Stimulated activated CD4-positive, alpha-beta T cell treated with anti-CD3 and anti-CD28 coated beads, Interleukin-15, amount 100 ng/mL, for 24 hours (primary cell): ENCODE data around the gene ZNF683.

Experiments
- DNase-seq: peaks from one replicate; pipeline ENCODE4 v3.0.0-alpha.2; 2020

The ZNF683 gene

DNA sequence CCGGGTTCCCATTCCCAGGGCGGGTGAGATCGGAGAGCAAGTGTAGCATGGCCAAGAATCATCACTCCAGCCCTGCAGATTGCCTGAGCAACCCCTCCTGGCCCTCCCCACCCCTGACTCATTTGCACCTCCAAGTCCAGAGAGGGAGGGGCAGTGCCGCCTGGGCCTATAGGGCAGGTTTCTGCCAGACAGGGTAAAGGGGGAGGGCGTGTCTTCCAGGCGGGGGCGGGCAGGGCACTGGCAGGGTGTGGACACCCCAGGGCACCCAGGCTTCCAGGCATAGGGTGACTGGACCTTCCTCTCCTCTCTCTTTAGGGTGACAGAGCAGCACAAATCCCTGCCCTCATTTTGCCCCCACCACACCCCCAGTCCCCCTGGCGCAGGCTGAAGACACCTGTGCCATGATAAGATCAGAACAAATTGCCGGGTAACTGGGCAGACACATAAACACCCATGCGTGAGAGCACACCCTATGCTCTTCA lies 15.4 kb downstream of the ZNF683 start:
- no peak for DNase-seq

DNA sequence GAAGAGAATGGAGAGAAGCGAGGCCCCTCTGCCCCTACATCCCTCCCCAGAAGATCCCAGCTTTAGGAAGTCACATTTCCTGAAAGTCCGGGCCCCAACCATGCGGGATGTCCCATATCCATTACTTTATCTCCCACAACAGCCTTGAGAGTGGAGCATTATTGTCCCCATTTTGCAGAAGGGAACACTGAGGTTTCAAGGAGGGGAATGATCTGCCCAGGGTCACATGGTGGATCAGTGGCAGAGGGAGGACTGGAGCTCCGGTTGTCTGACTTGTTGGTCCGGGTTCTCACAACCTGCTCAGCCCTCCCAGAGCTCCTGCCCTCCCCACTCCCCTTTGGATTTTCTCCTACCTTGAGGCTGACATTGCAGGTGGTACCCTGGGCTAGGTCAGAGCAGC lies 16.4 kb downstream of the ZNF683 start:
- DNase-seq: no peak

DNA sequence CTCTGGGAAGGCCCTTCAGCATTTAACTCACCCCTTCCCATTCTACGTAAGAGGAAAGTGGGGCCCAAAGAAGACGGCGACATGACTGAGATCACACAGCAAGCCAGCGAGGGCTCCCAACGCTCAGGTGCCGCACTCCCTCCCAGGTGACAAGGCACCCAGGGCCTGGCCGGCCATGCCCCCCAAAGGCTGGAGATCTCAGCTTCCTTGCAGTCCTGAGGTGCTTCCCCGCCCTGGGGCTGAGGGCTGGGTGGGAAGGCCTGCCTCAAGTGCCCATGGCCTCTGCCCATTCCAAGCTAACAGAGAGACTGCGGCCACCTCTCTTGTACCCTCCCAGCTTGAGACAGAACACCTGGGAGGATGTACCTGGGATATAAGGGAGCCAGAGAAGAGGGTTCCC lies 17.6 kb downstream of the ZNF683 start:
- no peak for DNase-seq

DNA sequence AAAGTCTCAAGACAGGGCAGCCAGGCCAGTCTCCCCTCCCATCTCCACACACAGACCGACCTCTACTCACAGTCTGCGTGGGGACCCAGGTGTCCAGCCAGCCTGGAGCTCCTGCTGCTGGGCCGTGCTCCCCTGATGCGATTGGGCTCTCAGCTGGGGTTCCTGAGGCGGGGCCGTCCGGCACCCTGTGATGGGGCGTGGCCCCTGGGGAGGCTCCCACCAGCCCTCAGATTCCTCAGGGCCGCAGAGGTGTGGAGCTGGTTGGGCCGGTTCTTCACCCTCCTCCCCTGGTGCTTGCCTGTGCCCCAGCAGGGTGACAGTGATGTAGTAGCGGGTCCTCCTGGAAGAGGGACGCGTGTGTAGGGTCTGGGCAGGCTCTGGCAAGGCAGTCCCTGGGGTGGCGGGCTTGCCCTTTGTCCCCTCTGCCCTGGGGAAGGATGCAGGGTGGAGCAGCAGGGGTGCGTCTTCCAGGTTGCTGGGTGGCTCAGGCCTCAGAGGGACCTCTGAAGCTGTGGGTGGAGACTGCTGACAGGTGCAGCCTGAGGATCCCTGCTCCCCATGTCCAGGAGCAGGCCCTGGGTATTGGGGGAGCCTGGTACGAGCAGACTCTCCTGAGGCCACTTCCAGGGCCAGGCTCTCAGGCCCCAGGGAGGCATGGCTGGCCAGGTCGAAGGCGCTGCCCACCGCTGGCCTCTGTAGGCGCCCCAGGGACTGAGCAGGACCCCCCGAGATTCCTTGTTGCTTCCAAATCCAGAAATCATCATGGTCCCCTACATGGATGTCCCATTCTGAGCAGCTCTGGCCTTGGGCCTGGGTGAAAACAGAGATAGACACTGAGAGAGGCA lies 18.4 kb downstream of the ZNF683 start, which contains the start of gene CRYBG2:
Gene CRYBG2, minus strand, starts transcription at position 155 of the 845 bp plus-strand sequence. CDS start 7,473 bp downstream, outside the sequence.
- no peak for DNase-seq

DNA sequence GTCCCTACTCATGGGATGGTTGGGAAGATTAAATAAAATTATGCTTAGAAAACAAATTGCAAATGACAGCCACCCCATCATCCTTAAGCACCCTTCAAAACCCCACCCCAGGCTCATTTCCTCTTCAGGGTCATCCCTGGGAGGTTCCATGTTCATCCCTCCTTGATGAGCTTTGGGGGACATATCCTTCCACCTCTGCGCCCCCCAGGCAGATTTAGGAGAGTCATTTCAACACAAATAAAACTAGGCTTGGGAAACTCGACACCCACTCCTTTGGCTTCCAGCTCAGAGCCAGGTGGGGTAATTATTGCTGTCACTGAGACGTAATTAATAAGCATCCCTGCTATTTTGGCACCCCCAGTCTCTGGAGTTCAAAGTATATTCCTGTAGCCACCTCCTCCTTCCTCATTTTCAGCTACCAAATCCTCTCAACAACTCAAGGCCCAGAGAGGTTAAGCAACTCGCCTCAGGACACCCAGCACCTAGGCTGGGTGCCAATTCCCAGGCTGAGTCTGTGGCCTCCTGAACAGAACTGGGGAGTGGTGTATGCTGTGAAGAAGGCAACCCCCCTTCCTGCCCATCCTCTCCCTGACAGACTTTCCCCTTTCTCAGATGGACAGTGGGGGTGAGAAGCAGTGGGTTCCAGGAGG lies 19.2 kb downstream of the ZNF683 start:
- DNase-seq: no peak

DNA sequence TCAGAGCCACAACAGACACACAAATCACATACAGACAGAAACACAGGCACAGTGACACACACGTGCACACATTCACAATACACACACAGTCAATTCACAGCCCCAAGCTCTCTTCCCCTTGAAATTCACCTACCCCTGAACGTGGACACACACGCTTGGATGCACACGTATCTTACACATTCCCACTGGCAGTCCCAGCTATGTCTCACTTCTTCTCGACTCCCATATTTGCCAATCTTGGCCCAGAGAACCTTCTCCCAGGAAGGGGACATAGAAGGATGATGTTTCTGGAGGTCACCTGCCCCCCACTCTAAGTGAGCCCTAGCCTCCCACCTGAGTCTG lies 20.2 kb downstream of the ZNF683 start:
- no peak for DNase-seq

DNA sequence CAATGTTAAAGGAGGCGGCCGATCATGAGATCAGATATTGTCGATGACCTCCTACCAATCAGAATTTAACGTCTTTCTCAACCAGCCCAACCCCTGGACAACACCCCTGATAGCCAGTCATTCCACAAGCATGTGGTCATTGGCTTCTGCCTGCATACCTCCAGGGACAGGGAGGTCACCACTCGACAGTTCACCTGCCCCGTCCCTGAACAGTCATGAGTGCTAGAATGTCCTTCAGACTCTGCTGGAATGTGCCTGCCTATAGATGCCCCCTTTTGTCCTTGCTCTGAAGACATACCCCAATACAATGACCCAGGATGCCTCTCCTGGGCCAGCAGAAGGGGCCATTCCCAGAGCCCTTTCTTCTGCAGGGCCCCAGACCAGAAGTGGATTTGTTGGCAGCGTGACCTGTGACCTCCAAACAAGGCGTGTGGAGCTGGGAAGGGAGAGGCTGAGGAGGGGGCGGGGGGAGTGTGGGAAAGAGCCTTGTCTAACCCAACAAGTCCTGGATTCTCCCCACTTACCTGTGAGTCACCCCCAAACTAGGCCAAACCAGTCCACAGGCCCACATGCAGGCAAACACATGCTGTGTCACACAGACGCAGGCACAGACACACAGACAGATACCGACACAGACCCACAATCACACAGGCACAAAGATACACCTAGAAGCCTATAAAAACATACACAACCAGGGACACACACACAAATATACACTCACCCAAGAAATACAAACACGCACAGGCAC lies 20.8 kb downstream of the ZNF683 start:
- DNase-seq: no peak

DNA sequence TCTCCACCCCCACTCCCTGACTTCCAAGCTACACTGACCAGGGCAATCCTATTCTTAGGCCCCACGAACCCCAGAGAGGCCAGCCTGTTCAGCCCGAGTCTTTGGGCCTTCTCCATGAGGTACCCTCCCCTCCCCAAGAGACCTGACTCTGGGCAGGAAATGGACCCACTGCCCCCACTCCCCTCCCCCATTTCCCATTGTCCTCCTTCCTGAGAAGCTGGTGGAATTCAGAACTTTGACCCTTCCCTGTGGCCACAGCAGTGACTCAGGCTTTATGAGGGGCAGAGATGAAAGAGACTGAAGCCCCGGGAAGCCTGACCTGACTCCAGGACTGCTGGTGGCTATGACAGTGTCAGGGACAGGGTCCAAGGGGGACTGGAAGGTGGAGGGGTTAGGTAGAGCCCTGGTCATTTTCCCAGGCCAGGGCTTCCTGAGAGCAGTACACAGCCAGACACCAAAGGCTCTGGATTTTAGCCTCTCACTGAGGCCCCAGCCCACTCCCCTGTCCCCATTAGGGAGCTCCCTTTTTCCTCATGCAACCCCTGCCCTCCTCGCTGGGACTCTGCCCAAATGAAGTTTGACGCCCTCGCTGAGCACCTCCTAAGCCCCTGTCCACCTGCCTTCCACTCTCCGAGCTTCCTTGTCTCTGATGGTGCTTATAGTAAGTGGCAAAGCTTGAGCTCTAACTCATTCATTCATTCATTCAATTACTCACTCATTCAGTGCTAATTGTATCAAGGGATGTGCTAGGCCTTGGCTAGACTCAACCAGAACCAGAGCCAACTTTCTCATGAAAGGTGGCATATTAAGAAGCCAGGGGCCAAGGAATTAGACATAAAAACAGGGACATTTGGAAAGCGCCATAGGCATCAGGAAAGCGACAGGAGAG lies 21.6 kb downstream of the ZNF683 start:
- no peak for DNase-seq

DNA sequence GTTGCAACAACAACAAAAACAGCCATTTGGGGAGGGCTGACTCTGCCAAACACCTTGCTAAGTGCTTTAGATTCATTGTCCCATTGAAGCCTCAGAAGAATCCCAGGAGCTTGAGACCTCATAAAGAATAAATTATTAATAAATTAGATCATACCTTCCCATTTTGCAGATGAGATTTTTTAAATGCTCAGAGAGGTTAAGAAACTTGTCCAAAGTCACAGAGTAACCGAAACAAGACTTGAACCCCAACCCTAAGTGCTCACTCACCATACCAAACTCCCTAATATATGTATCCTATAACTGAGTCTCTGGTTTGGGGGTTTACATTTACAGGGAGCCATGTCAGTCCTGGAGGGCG lies 22.2 kb downstream of the ZNF683 start:
- no peak for DNase-seq

DNA sequence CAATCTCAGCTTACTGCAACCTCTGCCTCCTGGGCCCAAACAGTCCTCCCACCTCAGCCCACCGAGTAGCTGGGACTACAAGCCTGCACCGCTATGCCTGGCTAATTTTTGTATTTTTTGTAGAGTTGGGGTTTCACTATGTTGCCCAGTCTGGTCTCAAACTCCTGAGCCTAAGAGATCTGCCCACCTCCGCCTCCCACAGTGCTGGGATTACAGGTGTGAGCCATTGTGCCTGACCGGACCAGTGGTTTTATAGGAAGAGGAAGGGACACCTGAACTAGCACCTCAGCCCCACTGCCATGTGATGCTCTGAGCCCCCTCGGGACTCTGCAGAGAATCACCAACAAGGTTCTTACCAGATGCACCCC lies 22.7 kb downstream of the ZNF683 start:
- DNase-seq: no peak

DNA sequence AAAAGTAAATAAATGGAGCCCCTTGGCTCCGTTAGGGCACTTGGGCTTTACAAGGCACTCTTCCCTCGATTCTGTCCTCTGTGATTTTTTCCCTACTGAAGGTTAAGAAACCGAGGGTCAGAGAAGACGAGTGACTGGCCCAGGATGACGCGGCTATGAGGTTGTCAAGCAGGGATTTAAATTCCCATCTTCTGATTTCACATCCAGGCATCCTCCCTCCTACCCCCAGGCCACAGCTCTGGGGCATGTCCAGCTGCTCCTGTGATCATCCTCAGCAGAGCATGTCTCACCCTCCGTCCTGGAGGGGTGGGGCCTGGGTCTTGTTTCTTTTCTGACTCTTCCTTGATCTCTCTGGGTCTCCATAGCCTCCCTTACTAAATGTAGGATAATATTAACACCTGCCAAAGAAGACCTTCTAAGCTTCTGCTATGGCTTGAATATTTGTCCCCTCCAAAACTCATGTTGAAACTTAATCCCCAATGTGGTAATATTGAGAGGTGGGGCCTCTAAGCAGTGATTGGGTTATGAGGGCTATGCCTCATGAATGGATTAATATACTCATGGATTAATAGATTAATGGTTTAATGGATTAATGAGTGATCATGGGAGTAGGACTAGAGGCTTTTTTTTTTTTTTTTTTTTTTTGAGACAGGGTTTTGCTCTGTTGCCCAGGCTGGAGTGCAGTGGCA lies 23.2 kb downstream of the ZNF683 start:
- DNase-seq: no peak

DNA sequence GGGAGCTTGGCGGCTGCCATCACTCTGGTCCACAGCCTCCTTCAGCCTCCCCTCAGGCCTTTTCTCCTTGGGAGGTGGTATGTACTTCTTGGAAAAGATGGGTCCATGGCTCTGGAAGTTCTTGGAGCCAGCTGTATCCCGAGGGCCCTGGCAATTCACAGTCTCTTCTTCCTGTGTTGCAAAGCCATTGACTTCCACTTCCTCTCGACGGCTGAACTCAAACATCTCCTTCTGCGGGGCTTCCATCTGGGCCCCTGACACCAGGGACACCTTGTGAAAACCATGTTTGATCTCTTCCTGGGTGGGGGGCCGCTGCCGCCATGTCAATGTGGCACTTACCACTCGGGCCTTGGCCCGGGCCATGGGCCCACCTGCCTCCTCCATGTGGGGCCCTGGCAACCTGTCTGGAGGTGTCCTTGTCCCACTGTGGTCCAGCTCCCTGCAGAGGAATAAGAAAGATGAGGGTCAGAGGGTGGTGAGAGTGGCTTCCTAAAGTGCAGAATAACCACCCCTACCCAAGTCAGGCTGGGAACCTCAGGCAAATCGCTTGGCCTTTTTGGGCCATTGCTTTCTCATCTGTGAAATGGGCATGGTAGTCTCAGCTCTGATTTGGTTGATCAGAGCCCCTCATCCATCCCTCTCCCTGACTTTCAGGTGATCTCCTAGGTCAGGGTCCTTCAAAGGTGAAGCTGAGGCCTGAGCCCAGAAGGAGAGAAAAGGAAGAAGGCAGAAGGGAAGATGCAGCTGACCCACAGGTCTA lies 26.1 kb downstream of the ZNF683 start:
- DNase-seq: no peak

DNA sequence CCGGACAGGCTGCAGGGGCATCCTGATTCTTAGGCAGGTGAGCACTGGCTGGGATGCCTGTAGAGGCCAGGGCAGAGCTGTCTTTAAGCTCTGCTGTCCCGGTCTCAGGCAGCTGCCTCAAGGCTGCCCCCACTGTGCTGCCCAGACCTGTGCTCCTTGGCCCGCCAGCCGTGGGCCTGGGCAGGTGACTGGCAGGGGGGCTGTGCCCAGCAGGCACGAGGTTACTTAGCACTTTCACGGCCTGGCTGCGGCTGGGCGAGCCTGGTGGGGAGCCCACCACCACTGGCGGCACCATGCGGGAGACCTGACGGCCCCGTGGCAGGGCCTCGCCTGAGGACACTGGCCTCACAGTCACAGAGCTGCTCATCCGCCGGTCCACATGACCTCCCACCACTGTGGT lies 26.8 kb downstream of the ZNF683 start:
- DNase-seq: no peak

DNA sequence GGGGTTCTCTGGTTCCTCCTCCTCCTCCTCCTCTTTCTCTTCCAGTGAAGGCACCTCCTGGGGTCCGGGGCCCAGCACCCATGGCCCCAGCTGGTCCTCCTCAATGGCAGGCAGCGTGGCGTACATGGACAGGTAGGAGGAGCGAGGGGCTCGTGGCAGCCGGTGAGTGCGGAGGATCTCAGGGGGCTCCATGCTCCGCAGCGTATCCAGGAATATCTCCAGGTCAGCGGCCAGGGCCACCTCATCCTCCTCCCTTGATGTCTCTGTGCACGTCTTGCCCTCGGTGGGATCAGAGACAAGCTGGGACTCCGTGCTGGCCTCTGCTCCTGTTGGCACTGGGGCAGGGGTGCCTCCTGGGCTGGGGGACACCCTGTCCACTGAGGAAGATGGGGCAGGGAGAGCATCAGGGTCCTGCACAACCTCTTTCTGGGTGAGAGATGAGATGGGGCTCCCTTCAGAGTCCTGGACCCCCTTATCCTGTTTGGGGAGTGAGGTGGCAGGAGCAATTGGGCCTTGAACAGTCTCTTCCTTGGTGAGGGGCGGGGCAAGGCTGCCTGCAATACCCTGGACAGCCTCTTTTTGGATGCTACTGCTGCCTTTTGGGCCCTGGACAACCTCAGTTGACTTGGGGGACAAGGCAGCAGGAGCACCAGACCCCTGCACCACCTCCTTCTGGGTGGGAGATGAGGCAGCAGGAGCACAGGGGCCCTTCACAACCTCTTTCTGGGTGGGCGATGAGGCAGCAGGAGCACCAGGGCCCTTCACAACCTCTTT lies 28.2 kb downstream of the ZNF683 start:
- no peak for DNase-seq

DNA sequence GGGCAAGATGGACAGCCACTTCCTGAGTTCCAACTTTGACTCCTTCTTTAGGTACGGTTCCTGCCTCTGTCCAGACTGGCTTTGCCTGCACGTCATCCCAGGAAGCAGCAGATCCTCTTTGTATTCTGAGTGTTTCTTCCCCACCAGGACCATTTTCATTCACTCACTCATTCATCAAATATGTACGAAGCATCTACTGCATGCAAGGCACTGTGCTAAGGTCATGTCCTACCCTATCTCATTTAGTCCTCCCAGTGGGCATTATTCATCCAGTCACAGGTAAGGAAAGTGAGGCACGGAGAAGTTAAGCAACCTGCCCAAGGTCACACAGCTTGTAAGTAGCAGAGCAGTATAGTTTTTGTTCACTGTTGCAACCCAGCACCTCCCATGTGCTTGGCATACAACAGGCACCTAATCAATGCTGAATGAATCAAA lies 32.5 kb downstream of the ZNF683 start:
- no peak for DNase-seq

DNA sequence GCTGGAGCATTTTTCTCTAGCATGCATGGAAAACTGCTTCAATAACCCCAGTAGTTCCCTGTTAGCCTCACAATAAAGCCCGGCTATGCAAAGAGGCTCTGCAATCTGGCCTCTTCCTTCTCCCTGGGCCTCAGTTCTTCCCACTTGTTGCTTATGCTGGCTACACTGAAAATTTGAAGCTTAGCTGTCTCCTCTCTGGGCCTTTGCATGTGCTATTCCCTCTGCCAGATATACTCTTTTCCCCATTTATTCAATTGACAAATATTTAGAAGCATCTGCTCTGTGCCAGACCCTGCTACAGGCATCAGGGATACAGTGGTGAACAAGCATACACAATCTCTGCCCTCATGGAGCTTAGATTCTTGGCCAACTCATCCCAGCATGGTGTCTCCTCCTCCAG lies 33.9 kb downstream of the ZNF683 start:
- no peak for DNase-seq

DNA sequence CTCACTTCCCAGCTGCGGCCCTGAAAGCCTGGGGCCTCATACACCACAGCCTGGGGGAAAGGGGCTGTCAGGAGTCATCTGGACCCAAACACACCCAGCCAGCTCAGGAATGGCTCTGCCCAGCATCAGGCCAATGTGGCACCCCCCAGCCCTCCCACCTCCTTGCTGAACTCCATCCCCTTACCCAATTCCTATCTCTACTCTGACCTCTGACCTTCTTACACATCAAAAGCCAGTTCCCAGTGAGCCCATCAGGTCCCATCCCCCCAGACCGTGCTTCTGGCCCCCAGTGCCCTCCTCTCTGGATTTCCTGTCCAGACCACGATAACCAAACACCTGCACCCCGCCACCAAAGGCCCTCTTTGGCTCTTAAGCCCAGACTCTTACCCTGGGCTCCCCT lies 34.9 kb downstream of the ZNF683 start:
- no peak for DNase-seq

DNA sequence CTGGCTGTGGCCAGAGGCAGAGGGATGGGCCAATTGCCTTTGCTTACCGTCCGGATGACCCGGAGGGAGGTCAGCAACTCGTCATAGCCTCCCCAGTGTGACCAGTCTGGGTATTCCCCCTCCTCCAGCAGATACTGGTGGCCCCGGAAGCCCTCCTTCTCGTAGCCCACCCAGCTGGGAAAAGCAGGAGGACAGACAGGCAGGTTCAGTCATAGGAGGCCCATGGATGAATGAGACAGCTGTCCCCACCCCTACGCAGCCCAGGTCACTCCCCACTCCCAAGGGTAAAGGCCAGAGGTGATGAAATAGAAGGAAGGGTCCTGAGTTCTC lies 35.4 kb downstream of the ZNF683 start:
- no peak for DNase-seq

DNA sequence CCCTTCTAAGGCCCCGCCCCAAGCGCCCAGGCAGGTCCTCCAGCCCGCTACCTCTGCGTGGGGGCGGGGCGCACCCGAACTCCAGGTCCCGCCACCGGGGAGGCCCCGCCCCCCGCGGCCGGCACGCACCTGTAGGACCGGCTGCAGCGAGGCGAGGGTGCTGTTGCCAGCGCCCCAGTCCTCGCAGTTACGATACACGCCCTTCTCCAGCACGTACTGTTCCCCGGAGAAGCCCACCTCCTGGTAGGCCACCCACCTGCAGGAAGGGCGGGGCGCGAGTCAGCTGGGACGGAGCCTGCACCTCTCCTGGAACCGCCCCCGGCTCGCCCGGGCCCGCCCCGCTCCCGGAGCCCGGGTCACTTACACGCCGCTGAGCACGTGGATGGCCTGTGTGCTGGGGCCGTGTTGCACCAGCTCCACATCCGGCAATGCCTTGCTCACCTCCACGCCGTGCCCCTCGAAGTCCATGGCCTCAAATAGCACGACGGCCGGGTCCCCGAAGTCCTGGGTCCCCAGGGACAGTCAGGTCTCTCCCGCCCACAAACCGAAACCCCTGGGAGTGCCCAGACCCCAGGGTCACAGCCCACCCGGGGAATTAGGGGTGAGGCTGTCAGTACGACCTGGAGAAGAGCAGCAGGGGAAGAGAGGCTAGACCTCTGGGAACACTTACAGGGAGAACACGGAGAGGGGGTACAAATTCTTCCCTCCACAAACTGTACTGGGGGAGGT lies 35.9 kb downstream of the ZNF683 start:
- DNase-seq: peak; percentile 91
